Measurements from ENCODE around the gene CAPN3. TPM values are rescaled to one million over a fixed set of nuclear protein-coding genes. Genes with fewer than 3 reads are reported as not detected.

The CAPN3 gene
- total and polyA plus RNA-seq, 5 experiments from 2014 or later = 0.46 to 24.2 (median 4.7) TPM

GRCh38 chr15:42360535-42361112 is 1.3 kb downstream of the CAPN3 start:
- ATAC-seq = no peak
- Mint-ChIP-seq H3K4me1 (peaks cover 0 to 5% (median under 1%) of the 10 kb centered on the region in 4 donors), H3K36me3 (peaks cover 0 to 25% (median 5%) of the 10 kb centered on the region in 3 donors), H3K27me3 (no peaks in the 10 kb centered on the region), H3K27ac (peak overlapping the region in 1 of 10 donors; percentile 32), H3K4me3 (no peak overlapping the region), H3K9me3 (no peaks in the 10 kb centered on the region)
- POLR2A ChIA-PET = no interaction called here
- no peak for DNase-seq

GRCh38 chr15:42363487-42363886 is 4.2 kb downstream of the CAPN3 start:
- Mint-ChIP-seq H3K36me3 (peaks cover 0 to 16% (median 5%) of the 10 kb centered on the region in 3 donors), H3K4me3 (no peak overlapping the region), H3K4me1 (peaks cover 0 to 6% (median under 1%) of the 10 kb centered on the region in 4 donors), H3K27me3 (no peaks in the 10 kb centered on the region), H3K9me3 (no peaks in the 10 kb centered on the region), H3K27ac (no peak overlapping the region)
- POLR2A ChIA-PET = no interaction called here
- DNase-seq (no peak), ATAC-seq (no peak)

GRCh38 chr15:42363942-42364341 is 4.6 kb downstream of the CAPN3 start:
- Mint-ChIP-seq H3K4me3 (no peak overlapping the region), H3K36me3 (peaks cover 0 to 14% (median 3%) of the 10 kb centered on the region in 3 donors), H3K27ac (no peak overlapping the region), H3K27me3 (no peaks in the 10 kb centered on the region), H3K4me1 (peaks cover 0 to 8% (median under 1%) of the 10 kb centered on the region in 4 donors), H3K9me3 (no peaks in the 10 kb centered on the region)
- DNase-seq (no peak), ATAC-seq (no peak)
- POLR2A ChIA-PET = no interaction called here

GRCh38 chr15:42364529-42364928 is 5.2 kb downstream of the CAPN3 start:
- H3K4me3 Mint-ChIP-seq = no peak overlapping the region
- H3K9me3 Mint-ChIP-seq = no peaks in the 10 kb centered on the region
- no peak for DNase-seq
- H3K4me1 Mint-ChIP-seq = peaks cover 0 to 8% (median 0%) of the 10 kb centered on the region in 4 donors
- H3K27me3 Mint-ChIP-seq = no peaks in the 10 kb centered on the region
- no peak for ATAC-seq
- POLR2A ChIA-PET = no interaction called here
- peaks cover 0 to 8% (median 0%) of the 10 kb centered on the region in 3 donors for H3K36me3 Mint-ChIP-seq
- H3K27ac Mint-ChIP-seq = no peak overlapping the region

GRCh38 chr15:42365921-42366550 is 6.7 kb downstream of the CAPN3 start:
- POLR2A ChIA-PET = no interaction called here
- peaks cover 0 to 2% (median 0%) of the 10 kb centered on the region in 3 donors for H3K36me3 Mint-ChIP-seq
- no peak overlapping the region for H3K4me3 Mint-ChIP-seq
- peaks cover 0 to 8% (median 0%) of the 10 kb centered on the region in 4 donors for H3K4me1 Mint-ChIP-seq
- H3K27me3 Mint-ChIP-seq = no peaks in the 10 kb centered on the region
- DNase-seq = no peak
- no peaks in the 10 kb centered on the region for H3K9me3 Mint-ChIP-seq
- H3K27ac Mint-ChIP-seq = peak overlapping the region in 1 of 10 donors; percentile 45
- no peak for ATAC-seq

- Mint-ChIP-seq H3K4me1 (peaks cover 0 to 3% (median 0%) of the 10 kb centered on the region in 4 donors), H3K36me3 (peaks cover 0 to 1% (median 0%) of the 10 kb centered on the region in 3 donors), H3K9me3 (no peaks in the 10 kb centered on the region), H3K4me3 (no peak overlapping the region), H3K27me3 (no peaks in the 10 kb centered on the region), H3K27ac (no peak overlapping the region)
- ATAC-seq = no peak
- POLR2A ChIA-PET = no interaction called here
- no peak for DNase-seq
These were observed 7.7 kb downstream of the CAPN3 start for GRCh38 chr15:42367041-42367440.

GRCh38 chr15:42368096-42368495 is 8.8 kb downstream of the CAPN3 start:
- POLR2A ChIA-PET = no interaction called here
- Mint-ChIP-seq H3K27ac (no peak overlapping the region), H3K9me3 (no peaks in the 10 kb centered on the region), H3K27me3 (no peaks in the 10 kb centered on the region), H3K36me3 (peaks cover 0 to 1% (median 0%) of the 10 kb centered on the region in 3 donors), H3K4me1 (peaks cover 0 to 3% (median 0%) of the 10 kb centered on the region in 4 donors), H3K4me3 (no peak overlapping the region)
- no peak for DNase-seq
- no peak for ATAC-seq

GRCh38 chr15:42371096-42371495 is 11.8 kb downstream of the CAPN3 start:
- DNase-seq = no peak
- Mint-ChIP-seq H3K9me3 (no peaks in the 10 kb centered on the region), H3K27me3 (no peaks in the 10 kb centered on the region), H3K4me1 (peaks cover 0 to 3% (median 0%) of the 10 kb centered on the region in 4 donors), H3K4me3 (no peak overlapping the region), H3K27ac (no peak overlapping the region), H3K36me3 (peaks cover 0 to 4% (median 0%) of the 10 kb centered on the region in 3 donors)
- ATAC-seq = no peak
- POLR2A ChIA-PET = no interaction called here

- Mint-ChIP-seq H3K36me3 (peaks cover 2 to 16% (median 6%) of the 10 kb centered on the region in 3 donors), H3K27ac (no peak overlapping the region), H3K9me3 (peaks cover 0 to 20% (median 6%) of the 10 kb centered on the region in 9 donors), H3K27me3 (no peaks in the 10 kb centered on the region), H3K4me3 (no peak overlapping the region), H3K4me1 (peaks cover 0 to 2% (median 0%) of the 10 kb centered on the region in 4 donors)
- POLR2A ChIA-PET = no interaction called here
- DNase-seq (no peak), ATAC-seq (no peak)
These were observed 14.0 kb downstream of the CAPN3 start for GRCh38 chr15:42373274-42373673.

- DNase-seq (no peak), ATAC-seq (no peak)
- Mint-ChIP-seq H3K9me3 (peaks cover 0 to 23% (median 9%) of the 10 kb centered on the region in 9 donors), H3K4me3 (no peak overlapping the region), H3K27ac (no peak overlapping the region), H3K4me1 (no peaks in the 10 kb centered on the region), H3K36me3 (peaks cover 2 to 23% (median 11%) of the 10 kb centered on the region in 3 donors), H3K27me3 (no peaks in the 10 kb centered on the region)
- POLR2A ChIA-PET = interaction anchor here (0.6 kb wide), 1 partner anchor 164 kb away, joined by 6 read pairs; no protein-coding TSS in a partner anchor
These were observed 14.6 kb downstream of the CAPN3 start for GRCh38 chr15:42373936-42374335.

- peaks cover 0 to 23% (median 9%) of the 10 kb centered on the region in 9 donors for H3K9me3 Mint-ChIP-seq
- no peaks in the 10 kb centered on the region for H3K27me3 Mint-ChIP-seq
- ATAC-seq (no peak), DNase-seq (no peak)
- peaks cover 2 to 31% (median 11%) of the 10 kb centered on the region in 3 donors for H3K36me3 Mint-ChIP-seq
- no peaks in the 10 kb centered on the region for H3K4me1 Mint-ChIP-seq
- POLR2A ChIA-PET = interaction anchor here (0.6 to 0.7 kb wide), 2 partner anchors 61 to 165 kb away, joined by 3 to 6 read pairs; no protein-coding TSS in a partner anchor
- no peak overlapping the region for H3K4me3 Mint-ChIP-seq
- H3K27ac Mint-ChIP-seq = no peak overlapping the region
These were observed 15.5 kb downstream of the CAPN3 start for GRCh38 chr15:42374810-42375209.

GRCh38 chr15:42375252-42375651 is 16.0 kb downstream of the CAPN3 start:
- POLR2A ChIA-PET = interaction anchor here (0.7 kb wide), 1 partner anchor 61 kb away, joined by 3 read pairs; no protein-coding TSS in a partner anchor
- Mint-ChIP-seq H3K36me3 (peaks cover 2 to 31% (median 11%) of the 10 kb centered on the region in 3 donors), H3K27me3 (no peaks in the 10 kb centered on the region), H3K27ac (no peak overlapping the region), H3K4me1 (no peaks in the 10 kb centered on the region), H3K4me3 (no peak overlapping the region), H3K9me3 (peaks cover 0 to 23% (median 9%) of the 10 kb centered on the region in 9 donors)
- ATAC-seq (no peak), DNase-seq (no peak)

GRCh38 chr15:42375941-42376340 is 16.6 kb downstream of the CAPN3 start:
- Mint-ChIP-seq H3K9me3 (peaks cover 0 to 23% (median 9%) of the 10 kb centered on the region in 9 donors), H3K27me3 (no peaks in the 10 kb centered on the region), H3K36me3 (peaks cover 2 to 31% (median 11%) of the 10 kb centered on the region in 3 donors), H3K4me1 (no peaks in the 10 kb centered on the region), H3K27ac (no peak overlapping the region), H3K4me3 (no peak overlapping the region)
- DNase-seq (no peak), ATAC-seq (no peak)
- POLR2A ChIA-PET = no interaction called here
